OCI-M1 (cell line): ENCODE measurements around the gene JAK3.
A peak's percentile ranks its signal among the peaks of the same experiment; 100 is the strongest.

Experiments
- DNase-seq: peaks from one replicate; lab custom pipeline; 2025; lab: John Stamatoyannopoulos, UW

JAK3 gene

DNA sequence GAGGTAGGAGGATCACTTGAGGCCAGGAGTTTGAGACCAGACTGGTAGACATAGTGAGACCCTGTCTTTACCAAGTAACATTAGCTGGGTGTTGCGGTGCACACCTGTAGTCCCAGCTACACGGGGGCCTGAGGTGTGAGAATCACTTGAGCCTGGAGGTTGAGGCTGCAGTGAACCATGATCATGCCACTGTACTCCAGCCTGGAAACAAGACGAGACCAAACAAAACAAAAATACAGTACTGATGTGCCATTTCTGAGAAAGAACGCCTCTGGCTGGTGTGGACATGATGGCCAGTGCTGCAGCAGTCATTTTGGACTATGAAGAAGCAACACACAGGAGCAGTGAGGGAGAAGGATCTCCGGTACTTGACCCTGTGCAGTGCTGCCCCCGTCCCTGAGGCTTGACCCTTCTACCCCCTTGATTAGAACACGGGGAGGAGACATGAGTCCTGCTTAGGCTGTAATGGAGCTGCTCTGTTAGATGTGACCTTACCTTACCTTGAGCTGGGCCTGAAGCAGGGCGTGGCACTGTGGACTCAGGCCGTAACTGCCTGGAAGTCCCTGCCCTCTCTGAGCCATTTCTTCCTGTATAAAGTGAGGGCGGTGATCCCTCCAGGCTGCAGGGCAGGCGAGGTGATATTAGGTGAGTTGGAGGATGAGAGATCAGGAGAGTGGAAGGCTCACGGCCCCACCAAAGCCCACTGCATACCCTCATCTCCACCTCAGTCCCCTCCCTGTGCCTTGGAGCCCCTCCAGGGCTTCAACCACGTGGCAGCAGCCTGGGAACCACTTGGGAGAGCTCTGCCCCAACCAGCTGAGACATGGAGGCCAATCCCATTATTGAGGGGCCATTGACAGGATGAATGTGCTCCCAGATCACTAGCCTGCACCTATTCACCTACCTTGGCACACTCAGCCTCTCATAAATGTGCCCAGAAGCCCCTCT lies 17.9 kb upstream of the JAK3 start:
- DNase-seq: no peak

DNA sequence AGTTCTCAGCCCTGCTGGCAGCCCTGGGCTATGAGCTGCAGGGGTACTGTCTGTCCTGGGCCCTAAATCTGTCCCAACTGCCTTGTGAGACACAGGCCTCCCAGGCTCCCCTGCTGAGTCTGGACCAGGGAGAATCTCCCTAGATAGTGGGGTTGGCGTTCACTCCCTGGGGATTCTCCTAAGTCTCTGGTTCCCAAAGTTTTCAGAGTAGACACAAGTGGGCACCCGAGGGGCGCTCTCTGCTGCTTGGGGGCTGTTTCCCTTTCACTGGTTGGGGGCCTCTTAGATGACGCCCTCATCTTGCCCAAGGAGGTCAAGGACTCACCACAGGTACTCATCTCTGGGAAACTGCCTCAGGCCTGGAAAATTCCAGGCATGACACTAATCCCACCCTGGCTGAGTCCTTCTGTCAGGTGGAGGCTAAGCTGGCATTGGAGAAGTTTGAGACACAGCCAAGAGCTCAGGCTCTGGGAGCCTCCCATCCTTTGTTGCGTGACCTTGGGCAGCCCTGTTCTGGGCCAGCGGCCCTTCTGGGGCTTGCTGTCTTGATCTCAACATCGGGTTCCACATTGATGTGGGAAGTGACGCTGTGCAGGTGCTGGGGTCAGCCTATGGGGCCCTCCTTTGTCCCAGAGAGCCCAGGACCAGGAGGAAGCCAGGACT lies 15.9 kb upstream of the JAK3 start:
- DNase-seq: no peak

DNA sequence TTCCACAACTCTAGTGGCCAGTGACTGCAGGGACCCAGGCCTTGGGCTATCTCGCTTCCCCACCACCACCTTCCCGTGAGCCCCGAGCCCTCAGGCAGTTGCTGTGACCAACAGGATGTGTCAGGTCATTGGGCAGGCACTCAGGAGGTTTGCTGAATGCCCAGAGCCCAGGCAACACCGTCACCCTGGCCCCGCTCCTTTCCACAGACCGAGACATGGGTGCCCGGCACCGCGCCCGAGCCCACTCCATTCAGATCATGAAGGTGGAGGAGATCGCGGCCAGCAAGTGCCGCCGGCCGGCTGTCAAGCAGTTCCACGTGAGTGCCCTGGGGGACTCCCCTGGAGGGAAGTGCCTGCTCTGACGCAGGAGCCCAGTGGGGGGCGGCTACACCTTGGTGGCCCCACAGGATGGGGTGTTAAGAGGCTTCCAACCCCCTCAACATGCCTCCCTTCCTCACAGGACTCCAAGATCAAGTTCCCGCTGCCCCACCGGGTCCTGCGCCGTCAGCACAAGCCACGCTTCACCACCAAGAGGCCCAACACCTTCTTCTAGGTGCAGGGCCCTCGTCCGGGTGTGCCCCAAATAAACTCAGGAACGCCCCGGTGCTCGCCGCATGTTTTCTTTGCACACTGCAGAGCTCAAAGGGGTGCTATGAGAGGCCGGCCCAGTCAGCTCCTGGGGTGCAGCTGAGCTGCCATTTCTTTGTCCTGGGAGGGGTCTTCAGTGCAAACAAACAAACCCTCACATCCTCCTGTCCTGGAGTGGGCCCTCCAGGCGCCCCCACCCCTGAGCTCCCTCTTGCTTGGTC lies 15.1 kb upstream of the JAK3 start:
- no peak for DNase-seq

DNA sequence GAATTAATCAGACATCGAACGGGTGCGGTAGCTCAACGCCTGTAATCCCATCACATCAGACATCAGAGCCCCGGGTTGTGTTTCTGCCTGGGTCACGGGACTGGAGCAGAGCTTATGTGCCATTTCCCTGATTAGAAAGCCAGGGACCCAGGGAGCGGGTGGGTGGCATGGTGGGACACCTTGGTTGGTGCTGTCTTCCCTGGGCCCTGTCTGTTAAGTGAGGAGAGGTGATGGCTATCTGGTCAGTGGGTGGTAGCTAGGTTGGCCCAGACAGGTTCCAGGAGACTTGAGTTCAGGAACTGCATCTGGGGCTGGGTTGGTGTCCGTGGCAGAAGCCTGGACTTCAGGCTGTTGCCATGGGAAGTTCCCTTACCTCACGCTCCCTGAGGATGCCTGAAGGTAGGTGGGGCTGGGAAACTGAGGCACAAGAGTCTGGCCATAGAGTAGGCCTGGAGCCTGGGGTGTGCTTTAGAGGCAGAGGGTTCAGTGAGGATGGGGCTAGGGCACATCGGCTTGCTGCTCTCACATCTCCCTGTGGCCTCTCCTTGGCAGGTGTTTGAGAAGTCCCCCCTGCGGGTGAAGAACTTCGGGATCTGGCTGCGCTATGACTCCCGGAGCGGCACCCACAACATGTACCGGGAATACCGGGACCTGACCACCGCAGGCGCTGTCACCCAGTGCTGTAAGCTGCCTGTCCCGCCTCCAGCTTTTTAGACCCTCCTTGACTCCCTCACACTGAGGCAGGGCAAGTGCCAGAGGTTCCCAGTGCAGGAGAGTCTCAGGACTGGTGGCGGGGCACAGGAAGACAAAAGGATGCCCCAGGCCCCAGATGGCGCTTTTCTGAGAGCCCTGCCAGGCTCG lies 14.0 kb upstream of the JAK3 start:
- no peak for DNase-seq

DNA sequence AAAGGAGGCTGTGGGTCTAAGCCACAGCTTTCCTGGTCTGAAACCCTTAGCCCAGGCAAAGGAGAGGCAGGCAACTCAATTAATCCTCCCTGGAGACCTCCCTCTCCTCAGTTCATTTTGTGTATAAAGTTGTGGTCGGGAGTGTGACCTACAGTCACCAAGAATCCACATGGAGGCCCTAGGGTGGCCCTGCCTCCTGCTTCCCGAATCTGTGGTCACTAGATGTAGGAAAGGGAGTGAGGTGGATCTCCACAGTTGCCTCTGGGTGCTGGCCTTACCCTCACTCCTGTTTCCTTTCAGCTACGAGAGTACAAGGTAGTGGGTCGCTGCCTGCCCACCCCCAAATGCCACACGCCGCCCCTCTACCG lies 13.2 kb upstream of the JAK3 start:
- DNase-seq: no peak

DNA sequence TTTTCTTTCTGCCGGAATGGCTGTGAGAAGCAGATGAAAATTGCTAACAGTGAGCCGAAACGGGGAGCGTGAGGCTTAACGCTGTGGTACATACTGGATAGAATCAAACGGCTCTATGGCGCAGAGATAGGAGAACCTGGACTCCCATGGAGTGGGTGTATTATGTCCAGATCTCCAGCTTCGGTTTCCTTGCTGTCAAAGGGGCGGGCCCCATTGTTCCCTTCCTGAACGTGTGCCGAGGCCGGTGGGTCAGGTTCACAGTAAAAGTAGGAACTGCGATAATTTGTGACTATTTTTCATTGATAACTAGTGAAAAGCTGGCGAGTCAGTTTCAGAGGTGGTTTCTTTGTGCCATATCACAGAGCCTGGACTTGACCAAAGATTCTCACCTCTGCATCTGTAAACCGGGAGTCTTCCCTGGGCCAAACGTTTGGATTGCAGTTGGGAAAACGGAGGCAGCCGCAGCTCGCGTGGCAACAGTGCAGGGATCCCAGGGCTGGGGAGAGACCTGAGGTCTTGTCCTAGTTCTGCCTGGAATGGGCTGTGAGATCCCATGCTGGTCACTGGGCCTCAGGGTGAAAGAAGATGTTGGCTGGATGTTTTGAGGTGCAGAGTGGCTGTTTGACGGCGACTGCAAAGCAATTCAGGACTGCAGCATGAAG lies 12.7 kb upstream of the JAK3 start:
- DNase-seq: no peak

DNA sequence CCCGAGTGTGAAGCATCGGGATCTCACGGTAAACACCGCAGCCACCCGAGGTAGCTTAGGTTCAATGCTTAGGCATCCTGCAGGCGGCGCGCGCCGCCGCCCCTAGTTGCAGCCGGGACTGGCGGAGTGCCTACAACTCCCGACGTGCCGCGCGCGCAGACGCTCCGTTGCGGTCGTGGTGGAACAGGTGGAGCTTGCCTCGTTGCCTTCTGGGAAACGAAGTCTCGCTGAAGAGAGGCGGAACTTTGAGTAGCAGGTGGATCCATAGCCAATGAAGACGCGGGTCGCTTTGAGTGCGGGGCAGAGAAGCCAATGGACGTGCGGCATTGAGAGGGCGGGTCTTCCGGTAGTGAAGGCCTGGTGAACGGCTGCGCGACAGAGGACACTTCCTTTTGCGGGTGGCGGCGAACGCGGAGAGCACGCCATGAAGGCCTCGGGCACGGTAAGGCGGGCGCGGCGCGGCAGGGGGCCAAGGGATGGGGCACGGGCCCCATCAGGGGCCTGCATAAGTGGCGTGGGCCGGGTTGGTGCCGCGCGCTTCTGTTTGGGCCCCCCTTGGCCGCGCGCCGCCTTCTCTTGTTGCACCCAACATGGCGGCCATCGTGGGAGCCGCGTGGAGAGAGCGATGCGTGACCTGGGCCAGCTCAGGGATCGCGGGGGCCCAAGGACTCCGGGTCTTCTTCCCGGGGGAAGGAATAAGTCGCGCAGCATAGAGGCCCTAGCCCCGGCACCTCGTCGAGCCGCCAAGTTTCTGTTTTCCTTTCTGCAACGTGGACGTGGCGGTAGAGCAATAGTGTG lies 11.9 kb upstream of the JAK3 start, which contains the start of gene RPL18A:
TSS of gene RPL18A (plus strand) at position 378 of the 798 bp plus-strand sequence. CDS start at position 425, 47 bp downstream.
- DNase-seq: peak; percentile 99

DNA sequence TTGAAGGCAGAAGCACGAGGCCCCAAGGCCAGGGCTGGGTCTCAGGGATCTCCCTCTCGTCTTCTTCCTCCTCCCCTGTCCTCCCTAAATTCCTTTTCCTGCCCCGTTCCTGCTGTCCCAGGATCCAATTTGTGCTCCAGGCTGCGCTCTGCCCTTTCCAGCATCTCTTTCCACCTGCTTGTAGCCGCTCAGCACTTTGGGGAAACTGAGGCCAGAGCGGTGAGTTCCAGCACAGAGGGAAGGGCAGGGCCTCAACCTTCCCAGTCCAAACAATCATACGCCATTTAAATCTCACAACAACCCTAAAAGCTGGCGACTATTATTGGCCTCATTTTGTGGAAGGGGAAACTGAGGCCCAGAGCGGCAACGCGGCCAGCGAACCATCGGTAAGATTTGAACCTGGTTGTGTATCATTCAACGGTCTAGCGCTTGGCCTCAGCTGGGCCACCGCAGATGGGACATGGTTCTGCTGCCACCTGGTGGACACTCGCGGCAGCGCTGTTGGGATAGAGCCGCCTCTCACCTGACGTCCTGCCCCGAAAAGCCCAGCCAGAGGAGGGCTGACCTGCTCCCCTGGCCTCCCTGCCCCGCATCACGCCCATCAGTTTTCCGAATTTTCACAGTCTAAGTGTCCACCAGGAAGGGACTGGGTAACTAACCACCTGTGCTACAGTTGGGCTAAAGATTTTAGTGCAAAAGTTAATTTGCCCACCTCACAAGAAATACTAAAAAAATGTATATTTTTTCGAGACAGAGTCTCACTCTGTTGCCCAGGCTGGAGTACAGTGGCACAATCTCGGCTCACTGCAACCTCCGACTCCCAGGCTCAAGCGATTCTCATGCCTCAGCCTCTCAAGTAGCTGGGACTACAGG lies 7.7 kb upstream of the JAK3 start:
- peak; percentile 90 for DNase-seq

DNA sequence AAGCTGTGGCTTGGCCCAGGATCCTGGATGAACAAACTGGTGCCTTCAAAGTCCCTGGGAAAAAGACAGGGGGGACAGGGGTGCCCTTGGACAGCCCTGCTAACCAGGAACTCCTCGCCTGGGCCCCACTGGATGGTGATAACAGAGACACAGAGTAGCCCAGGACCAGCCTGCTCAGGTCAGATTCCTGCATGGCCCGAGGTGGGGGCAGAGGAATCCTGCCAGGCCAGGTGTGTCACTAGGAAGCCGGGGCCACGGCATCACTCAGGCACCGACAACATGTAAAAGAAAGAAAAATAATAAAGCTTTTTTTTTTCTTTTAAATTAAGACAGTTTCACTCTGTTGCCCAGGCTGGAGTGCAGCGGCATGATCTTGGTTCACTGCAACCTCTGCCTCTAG lies 6.3 kb upstream of the JAK3 start:
- no peak for DNase-seq

DNA sequence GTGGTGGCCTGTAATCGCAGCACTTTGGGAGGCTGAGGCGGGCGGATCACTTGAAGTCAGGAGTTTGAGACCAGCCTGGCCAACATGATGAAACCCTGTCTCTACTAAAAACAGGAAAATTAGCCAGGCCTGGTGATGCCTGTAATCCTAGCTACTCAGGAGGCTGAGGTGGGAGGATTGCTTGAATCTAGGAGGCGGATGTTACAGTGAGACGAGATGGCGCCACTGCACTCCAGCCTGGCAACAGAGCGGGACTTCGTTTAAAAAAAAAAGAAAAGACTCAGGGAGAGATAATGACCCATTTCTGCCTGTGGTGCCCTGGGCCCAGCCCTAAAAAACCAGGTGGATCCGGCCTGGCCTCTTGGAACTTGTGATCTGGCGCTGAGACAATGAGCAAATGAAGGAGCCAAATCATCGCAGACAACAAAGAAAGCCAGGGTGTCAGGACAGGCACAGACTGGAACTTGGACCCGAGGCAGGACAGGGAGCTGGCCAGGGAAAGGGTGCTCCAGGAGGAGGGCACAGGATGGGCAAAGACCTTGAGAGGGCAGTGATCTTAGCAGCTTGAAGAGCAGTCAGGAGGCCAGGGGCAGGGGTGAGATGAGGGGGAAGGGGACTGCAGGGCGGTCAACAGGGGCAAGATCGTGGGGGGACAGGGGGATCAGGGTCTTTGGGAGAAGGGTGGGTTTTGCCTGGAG lies 962 bp upstream of the JAK3 start:
- DNase-seq: no peak

DNA sequence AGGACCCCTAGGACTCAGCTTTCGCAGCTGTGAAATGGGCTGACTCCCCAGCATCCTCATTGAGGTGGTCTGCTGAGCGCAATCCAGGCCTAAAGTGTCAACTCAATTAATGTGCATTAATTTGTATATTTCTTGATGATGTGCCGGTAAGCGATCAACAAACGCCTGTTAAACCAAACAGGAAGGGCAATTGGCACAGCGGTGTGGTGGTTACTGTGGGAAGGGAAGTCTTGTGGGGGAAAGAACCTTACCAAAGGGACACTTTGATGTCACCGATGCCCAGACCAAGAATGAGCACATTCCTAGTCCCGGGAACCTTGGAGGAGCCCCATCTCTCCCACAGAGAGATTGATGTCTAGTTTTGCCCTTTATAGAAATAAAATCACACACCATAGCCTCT lies 1.6 kb downstream of the JAK3 start:
- DNase-seq: no peak

DNA sequence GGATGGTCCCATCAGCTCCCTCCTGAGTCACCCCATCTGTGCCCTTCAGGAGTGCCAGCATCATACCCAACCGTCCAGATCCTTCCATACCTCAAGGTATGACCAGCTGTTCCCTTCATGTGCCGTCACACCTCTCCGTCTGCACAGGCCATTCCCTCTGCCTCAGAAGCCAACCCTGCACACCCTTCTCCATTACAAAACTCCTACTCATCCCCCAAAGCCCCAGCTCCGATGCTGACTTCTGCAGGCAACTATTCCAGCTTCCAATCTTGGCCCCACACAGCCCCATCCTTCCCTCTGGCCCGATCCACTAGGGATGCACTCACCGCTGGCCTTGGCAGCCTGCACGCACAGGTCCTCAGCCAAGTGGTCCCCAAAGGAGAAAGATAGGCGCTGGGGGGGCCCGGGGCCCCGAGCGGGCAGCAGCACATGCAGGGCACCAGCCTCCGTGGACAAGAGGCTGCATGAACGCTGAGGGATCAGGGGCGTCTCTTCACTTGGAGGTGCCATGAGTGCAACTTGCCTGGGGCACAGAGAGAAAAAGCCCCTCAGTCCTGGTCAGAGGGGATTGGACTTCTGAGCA lies 3.8 kb downstream of the JAK3 start:
- no peak for DNase-seq

DNA sequence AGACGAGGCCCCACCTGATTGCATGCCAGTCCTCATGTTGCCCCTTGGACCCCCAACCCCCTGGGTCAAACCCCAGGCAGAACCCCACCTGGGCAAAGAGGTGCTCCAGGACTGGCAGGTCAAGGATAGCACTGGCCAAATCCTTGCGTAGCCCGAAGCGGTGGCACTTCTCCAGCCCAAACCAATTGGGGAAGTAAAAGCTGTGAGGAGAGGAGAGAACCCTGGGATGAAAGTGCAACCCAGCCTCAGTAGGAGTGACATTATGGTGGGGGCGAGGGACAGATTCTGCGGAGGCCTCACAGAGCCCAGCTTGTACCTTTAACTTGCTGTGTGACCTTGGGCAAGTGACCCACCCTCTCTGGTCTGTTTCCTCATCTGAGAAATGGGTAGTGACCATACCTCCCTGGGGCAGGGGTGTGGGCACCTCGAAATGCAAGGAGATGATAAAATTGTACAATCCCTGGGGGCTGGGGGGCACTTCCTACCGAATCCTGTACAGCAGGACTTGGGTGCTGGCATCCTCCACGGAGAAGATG lies 4.4 kb downstream of the JAK3 start:
- DNase-seq: no peak

DNA sequence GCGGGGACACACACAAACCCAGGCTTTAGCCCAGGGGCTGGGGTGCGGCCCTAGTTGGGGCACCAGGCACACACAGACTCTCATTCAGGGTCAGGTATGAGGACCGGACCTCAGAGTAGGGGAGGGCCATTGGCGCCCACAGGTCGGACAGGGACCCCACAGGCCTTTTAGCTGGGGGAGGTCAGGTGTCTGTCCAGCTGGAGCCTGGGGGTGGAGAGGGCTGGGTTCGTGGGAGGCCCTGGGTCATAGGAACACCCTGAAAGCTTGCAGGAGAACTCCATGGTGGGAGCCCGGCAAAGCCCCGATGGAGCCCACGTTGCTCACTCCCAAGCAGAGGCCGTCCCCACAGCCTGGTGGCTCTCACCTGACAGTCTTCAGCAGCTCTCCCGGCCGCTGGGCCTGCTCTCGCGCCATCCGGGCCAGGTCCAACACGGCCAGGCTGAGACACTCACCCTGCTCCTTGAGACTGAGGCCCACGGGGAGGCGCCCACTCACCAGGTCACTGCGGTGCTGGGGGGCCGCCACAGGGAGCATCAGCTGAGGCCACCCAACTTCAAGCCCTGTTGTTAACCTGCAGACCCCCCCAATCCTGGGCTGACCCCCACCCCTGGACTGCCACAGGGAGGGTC lies 5.0 kb downstream of the JAK3 start:
- no peak for DNase-seq

DNA sequence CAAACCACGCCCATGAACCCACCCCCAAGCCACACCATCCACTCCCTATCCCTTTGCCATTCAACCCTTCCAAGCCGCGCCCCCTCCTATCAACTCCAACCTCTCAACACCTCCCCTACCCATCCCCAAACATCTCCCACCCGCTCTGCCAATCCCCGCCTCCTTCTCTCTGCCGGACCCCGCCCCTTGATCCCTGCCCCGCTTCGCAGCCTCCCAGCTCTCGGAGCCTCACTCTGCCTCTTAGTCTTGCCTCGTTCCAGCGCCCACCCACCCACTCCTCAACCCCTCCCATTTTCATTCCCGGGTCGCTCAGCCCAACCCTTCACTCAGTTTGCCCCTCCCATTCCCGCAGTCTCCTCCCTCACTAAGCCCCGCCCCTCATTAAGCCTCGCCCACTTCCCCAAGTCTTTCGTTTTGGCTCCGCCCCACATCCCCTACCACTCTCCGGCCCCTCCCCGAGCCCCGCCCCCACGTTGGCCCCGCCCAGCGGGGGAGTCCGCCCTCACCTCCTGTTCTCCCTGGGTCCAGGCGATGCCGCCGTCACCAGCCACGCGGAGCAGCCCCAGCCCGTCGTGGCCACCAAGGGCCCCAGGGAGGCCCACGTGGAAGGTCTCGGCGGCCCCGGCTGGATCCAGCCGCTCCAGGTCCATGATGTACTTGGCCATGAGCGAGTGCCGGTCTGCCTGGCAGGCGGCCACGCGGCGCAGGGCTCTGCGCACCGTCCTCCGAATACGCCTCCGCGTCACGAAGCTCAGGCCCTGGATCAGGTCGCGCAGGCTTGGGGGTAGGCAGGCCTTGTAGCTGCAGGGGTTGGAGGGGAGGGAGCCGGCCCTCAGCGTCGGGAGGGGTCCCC lies 5.7 kb downstream of the JAK3 start:
- peak; percentile 35 for DNase-seq

DNA sequence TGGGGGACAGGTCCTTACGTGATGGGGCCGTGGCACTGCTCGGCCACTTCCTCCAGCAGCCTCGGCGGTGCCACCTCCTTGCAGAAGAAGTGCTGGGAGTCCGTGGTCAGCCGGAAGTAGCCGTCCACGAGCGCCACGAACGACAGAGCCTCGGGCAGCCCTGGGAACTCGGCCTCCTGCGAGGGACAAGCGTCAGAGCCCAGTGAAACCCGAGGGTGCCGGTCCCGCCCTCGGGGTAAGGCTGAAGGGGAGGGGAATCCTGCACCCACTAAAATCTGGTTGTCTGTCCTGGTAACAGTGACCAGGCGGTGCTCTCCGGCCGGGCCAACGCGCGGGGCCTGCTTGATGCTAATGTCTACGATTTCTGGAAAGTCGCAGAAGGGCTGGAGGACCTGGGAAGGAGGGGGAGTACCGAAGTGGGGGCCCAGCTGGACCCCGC lies 6.4 kb downstream of the JAK3 start:
- no peak for DNase-seq
